K562 (cell line): ENCODE results near the gene PPP1R16B.

ENCODE experiments used
- ETV6 ChIP-seq, 3 experiments: fragments of 150-350 bp in 1 of 3; sonication (generic) in 1 of 3; formaldehyde crosslinking in 1 of 3; IDR thresholded peaks; 2 replicates each; pipeline versions ENCODE4 v1.6.1 to v1.8.0; 2014 to 2022; ENCODE audit warnings: borderline replicate concordance in 2 of 3, low read depth in 2 of 3, antibody characterized with exemption in 1 of 3, low read length in 1 of 3, mild to moderate bottlenecking in 1 of 3, missing genetic modification reagents in 1 of 3
- POLR2A ChIP-seq: fragments of 450-650 bp; conservative IDR thresholded peaks from 2 replicates; pipeline ENCODE4 v1.6.1; 2016

DNA sequence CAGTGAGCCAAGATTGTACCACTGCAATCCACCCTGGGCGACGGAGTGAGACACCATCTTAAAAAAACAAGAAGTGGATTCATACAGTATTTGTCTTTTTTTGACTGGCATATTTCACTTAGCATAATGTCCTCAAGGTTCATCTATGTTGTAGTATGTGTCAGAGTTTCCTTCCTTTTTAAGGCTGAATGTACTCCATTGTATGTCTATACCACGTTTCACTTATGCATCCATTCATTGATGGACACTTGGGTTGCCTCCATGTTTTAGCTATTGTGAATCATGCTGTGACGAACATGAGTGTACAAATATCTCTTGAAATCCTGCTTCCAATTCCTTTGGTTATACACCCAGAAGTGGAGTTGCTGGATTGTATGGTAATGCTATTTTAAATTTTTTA lies 91.8 kb downstream of the PPP1R16B start:
- no peak for TF ChIP-seq ETV6 (IDR thresholded peaks at IDR 0.05; ENCODE audit: borderline replicate concordance in 1 of 2, low read depth in 2 of 2, low read length in 1 of 2)
- TF ChIP-seq ETV6 (CRISPR knock-in tag; IDR thresholded peaks at IDR 0.05; ENCODE audit: borderline replicate concordance): no peak
- TF ChIP-seq POLR2A: no peak
